SK-N-SH (cell line): ENCODE data around the gene FEZF1.

Experiments
- EZH2phosphoT487 ChIP-seq: fragments of 200-600 bp; sonication (generic); IDR thresholded peaks from 2 replicates; pipeline ENCODE4 v1.6.1; 2017; ENCODE audit warnings: low read depth, mixed run types, mild to moderate bottlenecking, antibody characterized with exemption, moderate library complexity, borderline replicate concordance
- MAX ChIP-seq: IDR thresholded peaks from 2 replicates; pipeline ENCODE4 v1.4.0; 2012; ENCODE audit warnings: low read depth
- POLR2AphosphoS5 ChIP-seq: IDR thresholded peaks from 2 replicates; pipeline ENCODE4 v1.6.1; 2012; ENCODE audit warnings: low read depth, low read length
- RAD21 ChIP-seq: IDR thresholded peaks from 2 replicates; pipeline ENCODE4 v1.6.1; 2012; ENCODE audit warnings: mild to moderate bottlenecking, low read length
- RXRA ChIP-seq: IDR thresholded peaks from 2 replicates; pipeline ENCODE4 v1.4.0; 2012; ENCODE audit warnings: low read depth, mild to moderate bottlenecking, borderline replicate concordance
- TF ChIP-seq, protein P1 (sequence below): fragments of 150-350 bp; IDR thresholded peaks from 2 replicates; pipeline ENCODE4 v1.6.1; 2017; ENCODE audit warnings: antibody characterized with exemption, low read length, low read depth, borderline replicate concordance
- TF ChIP-seq, protein P2 (sequence below): fragments of 200-600 bp; sonication (generic); IDR thresholded peaks from 2 replicates; pipeline ENCODE4 v1.6.1; 2017; ENCODE audit warnings: antibody characterized with exemption, mild to moderate bottlenecking, moderate library complexity

DNA sequence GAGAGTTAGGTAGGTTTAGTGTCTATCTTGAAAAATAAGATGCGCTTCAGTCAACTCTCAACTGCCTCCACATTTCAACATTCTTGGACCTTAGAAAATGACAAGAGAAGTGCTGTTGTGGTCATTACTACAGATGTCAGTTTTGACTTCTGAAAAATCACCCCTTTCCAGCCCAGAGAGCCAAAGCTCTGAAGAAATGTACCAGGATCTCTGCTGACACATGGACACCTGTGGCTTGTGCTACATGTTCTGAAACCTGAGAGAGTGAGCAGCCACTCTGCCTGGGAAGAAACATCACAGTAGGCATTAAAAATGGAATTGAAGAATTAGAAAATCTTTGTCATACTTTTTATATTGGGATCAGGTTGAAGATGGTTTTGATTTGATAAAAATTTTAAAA lies 35.9 kb upstream of the FEZF1 start:
- TF ChIP-seq, protein P1, sequence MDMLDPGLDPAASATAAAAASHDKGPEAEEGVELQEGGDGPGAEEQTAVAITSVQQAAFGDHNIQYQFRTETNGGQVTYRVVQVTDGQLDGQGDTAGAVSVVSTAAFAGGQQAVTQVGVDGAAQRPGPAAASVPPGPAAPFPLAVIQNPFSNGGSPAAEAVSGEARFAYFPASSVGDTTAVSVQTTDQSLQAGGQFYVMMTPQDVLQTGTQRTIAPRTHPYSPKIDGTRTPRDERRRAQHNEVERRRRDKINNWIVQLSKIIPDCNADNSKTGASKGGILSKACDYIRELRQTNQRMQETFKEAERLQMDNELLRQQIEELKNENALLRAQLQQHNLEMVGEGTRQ, result no peak
- TF ChIP-seq POLR2AphosphoS5, result no peak
- TF ChIP-seq, protein P2, sequence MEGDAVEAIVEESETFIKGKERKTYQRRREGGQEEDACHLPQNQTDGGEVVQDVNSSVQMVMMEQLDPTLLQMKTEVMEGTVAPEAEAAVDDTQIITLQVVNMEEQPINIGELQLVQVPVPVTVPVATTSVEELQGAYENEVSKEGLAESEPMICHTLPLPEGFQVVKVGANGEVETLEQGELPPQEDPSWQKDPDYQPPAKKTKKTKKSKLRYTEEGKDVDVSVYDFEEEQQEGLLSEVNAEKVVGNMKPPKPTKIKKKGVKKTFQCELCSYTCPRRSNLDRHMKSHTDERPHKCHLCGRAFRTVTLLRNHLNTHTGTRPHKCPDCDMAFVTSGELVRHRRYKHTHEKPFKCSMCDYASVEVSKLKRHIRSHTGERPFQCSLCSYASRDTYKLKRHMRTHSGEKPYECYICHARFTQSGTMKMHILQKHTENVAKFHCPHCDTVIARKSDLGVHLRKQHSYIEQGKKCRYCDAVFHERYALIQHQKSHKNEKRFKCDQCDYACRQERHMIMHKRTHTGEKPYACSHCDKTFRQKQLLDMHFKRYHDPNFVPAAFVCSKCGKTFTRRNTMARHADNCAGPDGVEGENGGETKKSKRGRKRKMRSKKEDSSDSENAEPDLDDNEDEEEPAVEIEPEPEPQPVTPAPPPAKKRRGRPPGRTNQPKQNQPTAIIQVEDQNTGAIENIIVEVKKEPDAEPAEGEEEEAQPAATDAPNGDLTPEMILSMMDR, result no peak
- TF ChIP-seq RAD21, result no peak
- no peak for TF ChIP-seq EZH2phosphoT487
- TF ChIP-seq RXRA, result no peak
- TF ChIP-seq MAX, result no peak
